Activated naive CD8-positive, alpha-beta T cell (primary cell): Measurements from ENCODE around the gene FUT1.
"Not testable (repeated sequence)": the region's sequence is repeated elsewhere in the genome, so short reads cannot be mapped to it uniquely, and the experiment has no call there.

Experiments
- H3K27ac Mint-ChIP-seq: one replicate; pipeline ENCODE4 v1.8.0; 2021; ENCODE audit warnings: mixed read lengths
- H3K27me3 Mint-ChIP-seq: one replicate; pipeline ENCODE4 v1.8.0; 2021; ENCODE audit warnings: mixed read lengths
- H3K36me3 Mint-ChIP-seq: one replicate; pipeline ENCODE4 v1.8.0; 2021; ENCODE audit warnings: mixed read lengths
- H3K4me1 Mint-ChIP-seq: one replicate; pipeline ENCODE4 v1.8.0; 2021; ENCODE audit warnings: low read depth, mixed read lengths
- H3K4me3 Mint-ChIP-seq: one replicate; pipeline ENCODE4 v1.8.0; 2021; ENCODE audit warnings: mild to moderate bottlenecking, mixed read lengths
- H3K9me3 Mint-ChIP-seq: one replicate; pipeline ENCODE4 v1.8.0; 2021; ENCODE audit warnings: low read depth, mixed read lengths

FUT1 gene

DNA sequence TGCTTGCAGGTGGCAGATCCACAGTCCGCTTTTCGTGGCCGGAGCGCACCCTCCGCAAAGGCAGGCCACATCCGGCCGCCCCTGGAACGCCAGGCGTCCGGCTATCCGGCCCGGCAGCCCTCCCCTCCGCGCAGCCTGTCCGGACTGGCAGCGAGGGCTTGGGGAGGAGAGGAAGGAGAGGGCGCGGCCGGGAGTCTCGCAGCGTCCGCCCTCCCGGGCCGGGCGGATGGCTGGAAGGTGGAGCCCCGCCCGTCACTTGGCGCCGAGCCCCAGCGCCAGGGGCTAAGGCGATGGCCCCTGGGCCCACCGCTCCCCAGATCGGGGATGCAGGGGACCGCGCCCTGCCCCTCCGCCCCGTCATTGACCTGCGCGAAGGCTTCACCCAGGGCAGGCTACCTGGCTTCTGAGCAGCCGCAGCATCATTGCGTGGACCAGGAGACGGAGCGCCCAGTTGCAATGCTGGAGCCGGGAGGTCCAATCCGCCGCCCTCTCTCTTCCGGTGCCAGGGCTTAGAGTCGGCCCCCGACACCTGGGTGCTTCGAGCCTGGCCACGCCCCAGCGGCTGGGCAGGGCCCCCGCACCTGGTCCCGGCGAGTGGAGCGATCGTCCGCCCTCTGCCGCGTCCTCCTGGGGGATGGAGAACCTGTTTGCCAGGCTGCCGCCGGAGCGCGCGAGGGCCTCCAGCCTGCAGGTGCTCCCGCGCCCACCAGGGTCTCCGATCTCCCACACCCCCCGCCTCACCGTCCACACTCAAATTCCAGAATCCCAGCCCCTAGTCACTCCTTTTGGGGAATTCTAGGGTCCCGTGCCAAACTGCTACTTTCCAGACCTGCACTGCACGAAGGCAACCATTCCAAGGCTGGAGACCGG lies at the start of gene FUT1:
Gene FUT1, minus strand, starts transcription at position 146 of the 870 bp plus-strand sequence. CDS start 1,360 bp downstream, outside the sequence.
- Mint-ChIP-seq H3K4me3 (peak within 1 kb of the TSS; percentile 85), H3K9me3 (no peaks in the 10 kb centered on the region), H3K27ac (no peak within 1 kb of the TSS), H3K4me1 (peaks cover 14% of the 10 kb centered on the region), H3K27me3 (peaks cover 11% of the 10 kb centered on the region), H3K36me3 (no peaks in the 10 kb centered on the region)

DNA sequence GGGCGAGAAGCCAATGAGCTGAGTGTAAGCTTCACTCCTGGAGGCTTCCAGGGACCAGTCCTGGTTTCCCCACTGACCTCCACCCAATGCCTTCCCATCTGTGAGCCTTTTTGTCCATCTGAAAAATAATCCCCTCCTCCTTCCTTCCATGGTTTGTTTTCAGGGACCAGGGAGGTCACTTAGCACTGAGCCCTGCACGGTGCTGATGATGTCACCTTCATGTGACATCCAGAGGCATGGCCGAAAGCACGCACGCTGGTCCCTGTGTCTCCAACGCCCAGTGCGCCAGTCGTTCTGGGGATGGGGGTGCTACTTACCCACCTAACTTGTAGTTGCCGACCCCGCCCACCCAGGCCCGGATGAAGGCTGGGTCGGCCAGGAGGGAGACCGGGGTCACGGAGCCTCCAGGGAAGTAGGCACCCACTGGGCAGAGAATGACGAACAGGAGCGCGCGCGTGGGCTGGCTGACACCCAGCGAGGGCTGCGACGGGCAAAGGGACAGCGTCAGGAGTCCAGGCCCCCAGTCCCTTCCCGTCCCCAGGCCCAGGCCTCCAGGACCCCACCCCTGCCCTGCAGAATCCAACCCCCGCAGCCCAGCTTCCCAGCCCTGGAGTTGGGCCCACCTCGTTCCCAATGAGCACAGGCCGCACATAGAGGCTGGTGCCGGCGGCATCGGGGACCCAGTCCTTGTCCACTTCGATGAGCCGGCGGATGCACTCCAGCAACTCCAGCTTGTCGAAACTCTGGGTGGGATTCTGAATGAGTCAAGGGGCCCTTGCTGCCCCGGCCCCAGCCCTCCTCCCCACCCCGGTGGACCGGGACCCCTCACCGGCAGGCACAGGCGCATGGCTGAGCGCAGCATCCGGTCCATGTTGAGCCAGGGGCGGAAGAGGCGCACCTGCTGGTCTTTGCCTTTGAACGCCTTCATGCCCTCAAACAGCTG lies 47.2 kb upstream of the FUT1 start:
- no peak overlapping the region for H3K27ac Mint-ChIP-seq
- H3K27me3 Mint-ChIP-seq = no peaks in the 10 kb centered on the region
- no peaks in the 10 kb centered on the region for H3K9me3 Mint-ChIP-seq
- no peaks in the 10 kb centered on the region for H3K36me3 Mint-ChIP-seq
- H3K4me3 Mint-ChIP-seq = no peak overlapping the region
- H3K4me1 Mint-ChIP-seq = peaks cover 6% of the 10 kb centered on the region

DNA sequence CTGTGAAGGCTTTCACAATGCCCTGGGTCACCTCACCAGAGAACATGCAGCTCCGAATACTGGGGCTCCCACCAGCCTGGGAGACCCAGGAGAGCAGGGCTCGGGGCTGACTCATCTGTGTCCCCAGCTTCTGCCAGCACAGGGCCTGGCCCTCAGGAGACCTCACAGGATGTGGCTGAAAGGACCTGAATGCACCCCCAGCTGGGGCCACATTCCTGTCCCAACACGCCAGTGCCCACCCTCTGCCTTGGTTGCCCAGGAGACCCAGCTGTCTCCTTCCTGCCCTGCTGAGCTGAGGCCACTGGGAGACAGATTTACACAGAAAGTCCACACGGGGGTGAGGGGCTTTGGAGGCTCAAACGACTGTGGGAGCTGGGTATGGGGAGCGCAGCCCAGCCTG lies 46.5 kb upstream of the FUT1 start:
- H3K4me1 Mint-ChIP-seq = peaks cover 6% of the 10 kb centered on the region
- H3K36me3 Mint-ChIP-seq = no peaks in the 10 kb centered on the region
- H3K9me3 Mint-ChIP-seq = no peaks in the 10 kb centered on the region
- H3K27ac Mint-ChIP-seq = no peak overlapping the region
- no peaks in the 10 kb centered on the region for H3K27me3 Mint-ChIP-seq
- H3K4me3 Mint-ChIP-seq = no peak overlapping the region

DNA sequence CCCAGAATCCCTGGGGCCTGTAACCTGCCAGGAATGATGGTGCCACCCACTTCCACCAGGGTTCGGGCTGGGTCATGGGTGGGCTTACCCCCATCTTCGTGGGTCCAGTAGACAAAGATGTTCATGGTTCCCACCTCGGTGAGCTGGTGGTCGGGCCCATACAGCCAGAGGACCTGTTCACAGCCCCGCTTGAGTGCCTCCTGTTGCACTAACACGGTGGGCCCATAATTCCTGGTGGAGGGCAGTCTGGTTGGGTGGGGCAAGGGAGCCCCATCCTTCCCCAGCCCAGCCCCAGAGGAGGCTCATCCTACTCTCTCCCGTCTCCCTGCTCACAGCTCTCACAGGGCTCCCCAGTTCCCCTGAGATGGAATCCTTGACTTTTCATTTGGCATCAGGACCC lies 44.7 kb upstream of the FUT1 start:
- Mint-ChIP-seq H3K4me1 (peaks cover 6% of the 10 kb centered on the region), H3K27ac (no peak overlapping the region), H3K36me3 (no peaks in the 10 kb centered on the region)

DNA sequence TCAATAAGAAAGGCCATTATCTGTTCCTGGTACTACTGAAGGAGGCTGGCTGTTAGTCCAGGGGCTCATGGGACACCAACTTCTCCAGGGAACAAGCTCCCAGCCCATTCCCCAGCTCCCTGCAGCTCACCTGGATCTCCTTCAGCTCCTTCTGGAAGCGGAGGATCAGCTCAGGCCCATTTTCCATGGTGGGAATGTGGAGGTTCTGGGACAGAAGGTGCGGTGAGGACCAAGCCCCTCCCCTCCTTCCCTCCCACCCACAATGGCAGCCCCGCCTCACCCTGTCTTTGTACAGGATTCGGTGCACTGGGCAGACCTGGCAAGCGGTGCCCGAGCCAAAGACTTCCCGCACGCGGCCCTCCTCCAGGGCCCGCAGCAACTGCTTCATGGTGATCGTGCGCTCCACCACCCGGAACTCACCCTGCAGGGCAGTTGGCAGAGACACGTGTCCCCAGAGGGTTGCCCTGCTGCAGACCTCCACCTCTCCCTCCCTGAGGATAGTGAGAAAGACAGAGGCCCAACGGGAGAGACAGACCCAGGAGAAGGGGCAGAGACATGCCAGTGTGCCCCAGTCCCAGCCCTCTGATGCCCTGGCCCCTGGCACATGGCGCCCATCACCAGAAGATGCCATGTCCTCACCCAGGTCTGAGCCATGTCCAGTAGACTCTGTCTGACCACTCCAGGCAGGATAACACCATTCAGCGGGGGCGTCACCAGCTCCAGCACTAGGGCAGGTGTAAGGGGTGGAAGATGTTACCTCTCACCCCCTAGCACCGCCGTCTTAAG lies 44.0 kb upstream of the FUT1 start:
- Mint-ChIP-seq H3K36me3 (no peaks in the 10 kb centered on the region), H3K27me3 (no peaks in the 10 kb centered on the region), H3K9me3 (no peaks in the 10 kb centered on the region), H3K4me3 (no peak overlapping the region), H3K27ac (no peak overlapping the region), H3K4me1 (peaks cover 6% of the 10 kb centered on the region)

More for the DNA sequence above, 44.7 kb upstream of the FUT1 start:
- Mint-ChIP-seq H3K9me3 (no peaks in the 10 kb centered on the region), H3K4me3 (no peak overlapping the region), H3K27me3 (no peaks in the 10 kb centered on the region)

DNA sequence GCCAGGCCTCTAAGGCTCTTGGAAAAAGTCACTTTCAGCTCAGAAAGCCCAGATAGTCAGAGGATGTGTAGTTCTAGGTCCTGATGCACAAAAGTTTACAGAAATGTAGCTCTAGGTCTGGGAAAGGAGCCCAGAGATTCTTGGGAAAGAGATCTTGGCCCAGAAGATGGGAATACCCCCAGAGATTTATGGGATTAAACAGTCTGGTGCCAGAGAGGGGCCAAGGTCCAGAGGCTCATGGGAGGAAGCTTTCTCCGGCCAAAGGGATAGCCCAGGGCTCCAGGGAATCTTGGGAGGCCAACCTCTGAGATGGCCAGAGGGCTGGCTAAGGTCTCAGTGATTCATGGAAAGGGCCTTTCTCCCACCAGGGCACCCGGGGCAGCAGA lies 43.2 kb upstream of the FUT1 start:
- H3K4me1 Mint-ChIP-seq = peaks cover 6% of the 10 kb centered on the region
- peak overlapping the region; percentile 92 for H3K4me3 Mint-ChIP-seq
- no peaks in the 10 kb centered on the region for H3K9me3 Mint-ChIP-seq
- H3K27me3 Mint-ChIP-seq = no peaks in the 10 kb centered on the region
- no peaks in the 10 kb centered on the region for H3K36me3 Mint-ChIP-seq
- peak overlapping the region; percentile 83 for H3K27ac Mint-ChIP-seq

DNA sequence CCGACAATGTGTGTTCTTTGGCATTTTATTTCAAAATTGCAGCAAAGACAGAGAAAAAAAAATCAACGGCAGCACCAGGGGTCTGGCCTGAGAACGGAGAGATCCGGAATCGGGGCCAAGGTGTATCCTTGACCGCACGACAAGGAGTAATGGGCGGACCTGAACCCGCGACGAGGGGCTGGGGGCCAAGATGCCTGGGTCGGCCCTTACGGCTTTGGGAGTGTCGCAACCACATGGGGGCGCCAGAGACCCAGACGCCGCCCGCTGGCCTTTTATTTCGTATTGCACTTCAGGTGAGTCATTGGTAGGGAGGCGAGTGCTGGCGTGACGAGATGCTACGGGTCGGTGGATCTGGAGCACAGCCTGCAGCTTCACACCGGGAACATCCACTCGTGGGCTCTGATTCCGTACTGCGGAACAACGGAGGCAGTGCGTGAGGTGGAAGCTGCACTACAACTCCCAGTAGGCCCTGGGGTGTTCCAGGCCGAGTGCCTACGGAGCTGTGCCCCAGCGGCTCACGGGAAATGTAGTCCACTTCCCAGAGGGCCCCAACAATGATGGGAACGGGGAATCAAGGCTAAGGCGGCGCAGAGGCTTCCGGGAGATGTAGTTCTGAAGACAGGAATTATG lies 42.7 kb upstream of the FUT1 start:
- H3K27me3 Mint-ChIP-seq = no peaks in the 10 kb centered on the region
- no peaks in the 10 kb centered on the region for H3K36me3 Mint-ChIP-seq
- H3K4me3 Mint-ChIP-seq = peak overlapping the region; percentile 92

DNA sequence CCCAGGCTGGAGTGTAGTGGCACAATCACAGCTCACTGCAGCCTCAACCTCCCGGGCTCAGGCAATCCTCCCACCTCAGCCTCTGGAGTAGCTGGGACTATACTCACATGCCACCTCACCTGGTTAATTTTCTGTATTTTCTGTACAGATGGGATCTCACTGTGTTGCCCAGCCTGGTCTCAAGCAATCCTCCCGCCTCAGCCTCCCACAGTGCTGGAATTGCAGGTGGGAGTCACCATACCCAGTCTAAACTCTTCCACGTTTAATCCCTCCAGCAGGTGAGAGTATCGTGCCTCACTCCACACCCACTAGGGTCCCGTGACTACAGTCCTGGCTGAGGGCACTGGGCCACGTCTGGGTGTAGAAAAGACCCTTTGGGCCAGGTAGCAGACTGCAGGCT lies 41.9 kb upstream of the FUT1 start:
- H3K4me1 Mint-ChIP-seq = peaks cover 6% of the 10 kb centered on the region
- H3K4me3 Mint-ChIP-seq = no peak overlapping the region
- H3K27ac Mint-ChIP-seq = no peak overlapping the region
- no peaks in the 10 kb centered on the region for H3K27me3 Mint-ChIP-seq
- H3K36me3 Mint-ChIP-seq = no peaks in the 10 kb centered on the region
- no peaks in the 10 kb centered on the region for H3K9me3 Mint-ChIP-seq

More for the DNA sequence above, 42.7 kb upstream of the FUT1 start:
- H3K9me3 Mint-ChIP-seq = no peaks in the 10 kb centered on the region
- H3K4me1 Mint-ChIP-seq = peaks cover 6% of the 10 kb centered on the region
- H3K27ac Mint-ChIP-seq = peak overlapping the region; percentile 83

DNA sequence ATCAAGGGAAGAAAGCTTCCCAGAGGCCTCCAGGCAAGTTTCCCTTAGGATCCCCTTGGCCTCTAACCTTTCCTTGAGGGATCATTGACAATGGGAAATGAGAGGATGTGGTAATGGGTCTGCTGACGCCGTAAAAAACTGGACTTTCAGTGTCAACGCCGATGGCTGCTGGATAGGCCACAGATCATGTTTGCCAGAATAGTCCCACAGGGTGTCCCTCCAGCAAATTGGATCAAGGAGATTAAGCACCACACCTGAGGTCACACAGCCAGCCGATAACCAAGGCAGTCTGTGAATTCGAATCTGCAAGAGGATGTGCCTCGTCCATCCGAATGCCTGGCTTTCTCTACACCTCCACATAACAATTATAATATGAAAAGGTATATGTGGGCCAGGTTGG lies 40.8 kb upstream of the FUT1 start:
- Mint-ChIP-seq H3K4me3 (no peak overlapping the region), H3K4me1 (peaks cover 6% of the 10 kb centered on the region), H3K27me3 (no peaks in the 10 kb centered on the region), H3K36me3 (no peaks in the 10 kb centered on the region), H3K27ac (no peak overlapping the region), H3K9me3 (no peaks in the 10 kb centered on the region)

DNA sequence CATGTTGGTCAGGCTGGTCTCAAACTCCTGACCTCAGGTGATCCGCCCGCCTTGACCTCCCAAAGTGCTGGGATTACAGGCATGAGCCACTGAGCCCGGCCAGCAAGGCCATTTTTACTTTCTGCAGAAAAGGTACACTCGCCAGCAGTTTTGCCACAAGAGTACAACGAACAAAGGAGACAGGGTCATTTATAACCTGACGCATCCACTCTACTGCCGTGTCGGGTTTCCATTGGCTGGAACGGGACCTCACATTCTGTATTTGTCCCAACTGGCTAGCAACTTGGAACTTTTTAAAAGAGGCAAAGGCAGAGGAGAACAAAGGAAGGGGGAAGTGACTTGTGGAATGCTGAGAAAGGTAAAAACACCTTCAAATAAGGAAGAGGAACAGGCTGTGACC lies 34.9 kb upstream of the FUT1 start:
- not testable (repeated sequence) for H3K27ac Mint-ChIP-seq, H3K36me3 Mint-ChIP-seq, H3K9me3 Mint-ChIP-seq, H3K4me1 Mint-ChIP-seq, H3K4me3 Mint-ChIP-seq, H3K27me3 Mint-ChIP-seq

DNA sequence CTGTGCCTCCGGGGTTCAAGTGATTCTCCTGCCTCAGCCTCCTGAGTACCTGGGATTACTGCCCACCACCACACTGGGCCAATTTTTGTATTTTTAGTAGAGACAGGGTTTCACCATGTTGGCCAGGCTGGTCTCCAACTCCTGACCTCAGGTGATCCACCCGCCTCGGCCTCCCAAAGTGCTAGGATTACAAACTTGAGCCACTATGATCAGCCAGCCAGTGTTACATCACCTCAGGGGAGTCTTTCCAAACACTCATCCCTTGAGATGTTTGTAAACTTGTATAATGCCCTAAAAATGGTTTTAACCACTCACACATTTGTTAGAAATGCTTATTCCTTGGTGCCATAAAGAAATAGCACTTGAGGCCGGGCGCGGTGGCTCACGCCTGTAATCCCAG lies 34.0 kb upstream of the FUT1 start:
- not testable (repeated sequence) for H3K27ac Mint-ChIP-seq, H3K4me1 Mint-ChIP-seq, H3K36me3 Mint-ChIP-seq, H3K4me3 Mint-ChIP-seq, H3K27me3 Mint-ChIP-seq, H3K9me3 Mint-ChIP-seq

DNA sequence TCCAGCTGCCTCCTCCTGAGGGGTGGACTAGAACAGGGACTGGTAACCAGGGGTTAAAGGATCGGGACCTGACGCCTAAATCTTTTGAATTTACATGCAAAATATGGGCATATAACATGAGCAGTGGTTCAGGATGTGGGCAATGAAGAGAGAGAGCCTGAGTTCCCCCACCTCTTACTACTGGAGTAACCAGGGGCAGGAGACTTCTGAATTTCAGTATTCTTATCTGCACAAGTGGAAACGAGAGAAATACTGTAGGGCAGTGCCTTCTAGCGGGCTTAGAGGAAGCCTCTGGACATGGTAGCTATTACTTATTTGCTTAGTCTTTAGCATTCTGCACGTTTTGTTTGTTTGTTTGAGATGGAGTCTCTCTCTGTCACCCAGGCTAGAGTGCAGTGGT lies 32.1 kb upstream of the FUT1 start:
- Mint-ChIP-seq H3K36me3 (no peaks in the 10 kb centered on the region), H3K9me3 (no peaks in the 10 kb centered on the region), H3K4me1 (peaks cover 2% of the 10 kb centered on the region), H3K27me3 (no peaks in the 10 kb centered on the region), H3K4me3 (no peak overlapping the region), H3K27ac (no peak overlapping the region)

DNA sequence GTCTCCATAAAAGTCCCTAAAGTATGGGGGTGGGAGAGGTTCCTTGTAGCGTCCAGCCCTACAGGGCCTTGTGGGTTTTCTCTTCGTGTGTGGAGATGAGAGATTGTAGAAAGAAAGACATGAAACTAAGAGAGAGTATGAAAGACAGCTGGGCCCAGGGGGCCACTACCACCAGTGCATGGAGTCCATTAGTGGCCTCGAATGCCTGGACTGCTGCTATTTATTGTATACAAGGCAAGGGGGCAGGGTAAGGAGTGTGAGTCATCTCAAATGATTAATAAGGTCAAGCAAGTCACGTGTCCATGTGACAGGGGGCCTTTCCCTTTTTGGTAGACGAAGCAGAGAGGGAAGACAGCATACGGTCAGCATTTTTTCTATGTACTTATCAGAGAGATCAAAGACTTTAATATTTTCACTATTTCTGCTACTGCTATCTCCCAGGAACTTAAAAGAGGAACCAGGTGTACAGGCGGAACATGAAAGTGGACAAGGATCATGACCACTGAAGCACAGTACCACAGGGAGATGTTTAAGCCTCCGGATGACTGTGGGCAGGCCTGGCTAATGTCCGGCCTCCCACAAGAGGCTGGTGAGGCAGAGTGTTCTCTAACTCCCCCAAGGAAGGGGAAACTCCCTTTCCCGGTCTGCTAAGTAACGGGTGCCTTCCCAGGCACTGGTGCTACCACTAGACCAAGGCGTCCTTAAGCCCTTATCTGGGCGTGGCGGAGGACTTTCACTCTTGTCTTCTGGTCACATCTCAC lies 28.4 kb upstream of the FUT1 start:
- H3K27ac Mint-ChIP-seq = no peak overlapping the region
- H3K4me3 Mint-ChIP-seq = no peak overlapping the region
- peaks cover 2% of the 10 kb centered on the region for H3K4me1 Mint-ChIP-seq
- H3K9me3 Mint-ChIP-seq = no peaks in the 10 kb centered on the region
- H3K36me3 Mint-ChIP-seq = no peaks in the 10 kb centered on the region
- H3K27me3 Mint-ChIP-seq = no peaks in the 10 kb centered on the region

DNA sequence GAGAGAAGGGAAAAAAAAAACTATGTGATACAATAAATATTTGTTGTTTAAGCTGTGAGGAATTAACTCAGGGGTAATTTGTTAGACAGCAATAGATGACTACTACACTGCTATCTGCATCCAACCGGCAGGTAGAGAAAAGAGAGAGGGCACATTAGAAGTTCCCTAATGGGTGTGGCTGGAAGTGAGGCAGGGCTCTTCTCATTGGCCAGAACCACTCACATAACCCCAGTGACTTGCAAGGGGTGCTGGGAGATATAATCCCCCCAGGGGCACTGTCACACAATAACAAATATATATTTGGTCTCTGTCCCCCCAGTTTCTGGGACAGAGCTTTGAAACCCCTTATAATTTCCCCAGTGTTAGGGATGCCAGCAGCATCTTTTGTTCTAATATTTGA lies 27.2 kb upstream of the FUT1 start:
- no peak overlapping the region for H3K4me3 Mint-ChIP-seq
- H3K27ac Mint-ChIP-seq = no peak overlapping the region
- H3K27me3 Mint-ChIP-seq = no peaks in the 10 kb centered on the region
- H3K4me1 Mint-ChIP-seq = peaks cover 2% of the 10 kb centered on the region
- no peaks in the 10 kb centered on the region for H3K36me3 Mint-ChIP-seq
- no peaks in the 10 kb centered on the region for H3K9me3 Mint-ChIP-seq
